ENCODE measurements around the gene STAB2. TPM values are rescaled to one million over a fixed set of nuclear protein-coding genes. Genes with fewer than 3 reads are reported as not detected.
A peak's percentile ranks its signal among the peaks of the same experiment; 100 is the strongest.

STAB2 gene
- total RNA-seq, 1 donor from 2014 or later: not detected

DNA sequence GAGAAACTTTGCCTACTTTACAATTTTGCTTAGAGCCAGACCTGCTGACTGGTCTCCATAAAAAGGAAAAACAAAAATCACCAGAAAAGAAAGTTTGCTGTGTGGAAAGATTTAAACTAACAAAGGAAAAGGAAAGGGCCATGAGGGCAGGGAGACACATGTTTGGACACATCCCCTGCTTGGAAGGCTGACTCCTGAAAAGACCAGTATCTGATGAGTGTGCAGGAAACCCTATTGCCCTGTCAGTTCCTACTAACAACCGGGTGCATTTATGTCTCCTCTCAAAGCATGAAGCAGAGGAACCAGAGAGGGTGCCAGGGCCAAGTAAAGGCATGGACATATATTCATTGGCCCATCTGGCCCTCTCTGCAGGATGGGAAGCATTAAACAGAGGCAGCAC is 7.0 kb upstream of the STAB2 start:
- Mint-ChIP-seq H3K4me1 (ENCODE audit: unreplicated experiment) (peaks cover 4% of the 10 kb centered on the region), H3K4me3 (ENCODE audit: unreplicated experiment) (no peak overlapping the region), H3K27me3 (ENCODE audit: unreplicated experiment) (peaks cover 53% of the 10 kb centered on the region), H3K9me3 (ENCODE audit: unreplicated experiment) (no peaks in the 10 kb centered on the region), H3K36me3 (ENCODE audit: unreplicated experiment) (no peaks in the 10 kb centered on the region), H3K27ac (ENCODE audit: unreplicated experiment) (no peak overlapping the region)
- no peak for TF ChIP-seq CTCF (IDR thresholded peaks at IDR 0.05)
- no peak for DNase-seq (ENCODE audit: extremely low spot score, unreplicated experiment)

DNA sequence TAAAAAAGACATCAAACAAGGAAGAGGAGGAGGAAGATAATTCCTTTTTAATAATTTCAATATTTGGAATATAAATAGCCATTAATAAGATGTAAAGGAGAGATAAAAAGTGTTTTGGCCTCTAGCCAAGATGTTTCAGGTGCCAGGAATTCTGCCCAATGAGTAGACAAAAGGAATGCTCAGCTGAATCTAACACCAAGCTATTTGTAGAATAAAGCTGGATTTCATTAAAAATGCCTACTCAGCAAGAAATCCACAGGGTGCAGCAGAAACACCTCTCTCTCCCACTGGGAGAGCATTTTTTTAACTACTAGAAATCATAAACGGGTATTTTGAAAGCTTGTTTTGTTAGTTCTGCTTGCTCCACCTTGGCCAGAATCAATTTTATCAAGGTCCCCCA is 4.1 kb upstream of the STAB2 start:
- H3K9me3 Mint-ChIP-seq (ENCODE audit: unreplicated experiment): no peaks in the 10 kb centered on the region
- no peak for DNase-seq (ENCODE audit: extremely low spot score, unreplicated experiment)
- no peak overlapping the region for H3K27ac Mint-ChIP-seq (ENCODE audit: unreplicated experiment)
- peaks cover 44% of the 10 kb centered on the region for H3K27me3 Mint-ChIP-seq (ENCODE audit: unreplicated experiment)
- no peak overlapping the region for H3K4me3 Mint-ChIP-seq (ENCODE audit: unreplicated experiment)
- no peaks in the 10 kb centered on the region for H3K4me1 Mint-ChIP-seq (ENCODE audit: unreplicated experiment)
- no peaks in the 10 kb centered on the region for H3K36me3 Mint-ChIP-seq (ENCODE audit: unreplicated experiment)
- no peak for TF ChIP-seq CTCF (IDR thresholded peaks at IDR 0.05)

DNA sequence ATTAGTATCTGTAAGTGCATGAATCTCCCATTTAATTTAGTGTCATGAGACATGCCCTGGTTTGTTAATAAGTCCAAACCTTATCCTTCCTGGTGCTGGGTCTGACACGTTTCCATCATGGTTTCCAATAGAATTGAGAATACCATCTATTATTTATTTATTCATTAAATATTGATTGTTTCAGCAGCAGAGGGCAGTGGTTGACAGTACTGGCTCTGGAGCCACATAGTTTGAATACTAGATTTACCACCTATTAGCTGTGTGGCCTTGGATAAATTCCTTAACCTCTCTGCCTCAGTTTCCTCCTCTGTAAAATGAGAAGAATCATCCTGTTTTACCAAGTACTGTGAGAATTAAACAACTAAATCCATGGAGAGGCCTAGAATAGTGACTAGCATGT is 941 bp upstream of the STAB2 start:
- Mint-ChIP-seq H3K9me3 (ENCODE audit: unreplicated experiment) (no peaks in the 10 kb centered on the region), H3K36me3 (ENCODE audit: unreplicated experiment) (no peaks in the 10 kb centered on the region), H3K27ac (ENCODE audit: unreplicated experiment) (no peak overlapping the region), H3K4me3 (ENCODE audit: unreplicated experiment) (no peak overlapping the region), H3K27me3 (ENCODE audit: unreplicated experiment) (peaks cover 40% of the 10 kb centered on the region), H3K4me1 (ENCODE audit: unreplicated experiment) (no peaks in the 10 kb centered on the region)
- peak; percentile 23 for TF ChIP-seq CTCF (IDR thresholded peaks at IDR 0.05)
- DNase-seq (ENCODE audit: extremely low spot score, unreplicated experiment): no peak

GRCh38 chr12:103588680-103589079 is 1.6 kb downstream of the STAB2 start:
- Mint-ChIP-seq H3K27me3 (ENCODE audit: unreplicated experiment) (peaks cover 42% of the 10 kb centered on the region), H3K36me3 (ENCODE audit: unreplicated experiment) (no peaks in the 10 kb centered on the region), H3K27ac (ENCODE audit: unreplicated experiment) (no peak overlapping the region), H3K4me3 (ENCODE audit: unreplicated experiment) (no peak overlapping the region), H3K4me1 (ENCODE audit: unreplicated experiment) (no peaks in the 10 kb centered on the region), H3K9me3 (ENCODE audit: unreplicated experiment) (no peaks in the 10 kb centered on the region)
- no peak for DNase-seq (ENCODE audit: extremely low spot score, unreplicated experiment)
- TF ChIP-seq CTCF (IDR thresholded peaks at IDR 0.05): no peak

GRCh38 chr12:103589517-103589916 is 2.4 kb downstream of the STAB2 start:
- no peaks in the 10 kb centered on the region for H3K36me3 Mint-ChIP-seq (ENCODE audit: unreplicated experiment)
- no peak overlapping the region for H3K27ac Mint-ChIP-seq (ENCODE audit: unreplicated experiment)
- peaks cover 39% of the 10 kb centered on the region for H3K27me3 Mint-ChIP-seq (ENCODE audit: unreplicated experiment)
- no peak for TF ChIP-seq CTCF (IDR thresholded peaks at IDR 0.05)
- no peak overlapping the region for H3K4me3 Mint-ChIP-seq (ENCODE audit: unreplicated experiment)
- H3K4me1 Mint-ChIP-seq (ENCODE audit: unreplicated experiment): no peaks in the 10 kb centered on the region
- no peaks in the 10 kb centered on the region for H3K9me3 Mint-ChIP-seq (ENCODE audit: unreplicated experiment)
- no peak for DNase-seq (ENCODE audit: extremely low spot score, unreplicated experiment)
